K562 (cell line): ENCODE data around the gene KRTAP10-4. TPM values are rescaled to one million over a fixed set of nuclear protein-coding genes. Genes with fewer than 3 reads are reported as not detected.

ENCODE experiments used
- ATAC-seq: fragments of 200-7000 bp; cut with Tn5 transposase; 3 replicates; pipeline ENCODE4 v1.9.1; 2020; ENCODE audit warnings: moderate library complexity
- BruUV-seq: library from RNA; stranded (reverse); fragments of 400-500 nt; replicated peaks from 2 replicates; lab custom pipeline; 2021; lab: Mats Ljungman, UMichigan
- CTCF ChIA-PET: fragments of 300-600 bp; formaldehyde crosslinking; extraction: SDS; loops from one replicate; lab custom pipeline; 2021; ENCODE audit warnings: low intra/inter-chr PET ratio; lab: Yijun Ruan, JAX
- POLR2A ChIA-PET: fragments of 300-600, 350-650 bp; sonication (Branson Sonifier 250); formaldehyde crosslinking; extraction: SDS; loops from one replicate; lab custom pipeline; 2021; ENCODE audit warnings: antibody characterized with exemption, inconsistent platforms; lab: Yijun Ruan, JAX
- DNase-seq, 4 experiments: peaks; one replicate each; pipeline versions ENCODE4 v3.0.0 to v3.0.0-alpha.2; 2011 to 2018; ENCODE audit warnings: low spot score in 3 of 4, mixed read lengths in 3 of 4; ENCODE audit errors: extremely low read depth in 1 of 4
- FAIRE-seq: peaks from 2 replicates; lab custom pipeline; 2011; peaks lifted over from hg19 to GRCh38; lab: Jason Lieb, UNC
- H2AFZ ChIP-seq: 2 replicates; pipeline ENCODE4 v1.6.0; 2011; ENCODE audit warnings: low read depth, low read length, control low read depth, inconsistent platforms
- H3K27ac ChIP-seq: fragments of 200-600 bp; 3 replicates; pipeline ENCODE4 v1.8.0; 2011; ENCODE audit warnings: low read depth, mild to moderate bottlenecking, control low read depth, inconsistent platforms, low read length, moderate library complexity, mixed read lengths; ENCODE audit errors: extremely low read depth
- H3K27me3 ChIP-seq, 2 experiments: fragments of 300-600 bp in 1 of 2; 2 replicates in 1 of 2; 3 replicates in 1 of 2; pipeline versions ENCODE4 v1.6.0 to v1.8.0; 2011; ENCODE audit warnings: inconsistent platforms in 2 of 2, low read length in 2 of 2, mild to moderate bottlenecking in 1 of 2, mixed read lengths in 1 of 2, moderate library complexity in 1 of 2; ENCODE audit not compliant: control insufficient read depth in 2 of 2, insufficient read depth in 2 of 2
- H3K36me3 ChIP-seq: fragments of 300-600 bp; 3 replicates; pipeline ENCODE4 v1.8.0; 2011; ENCODE audit warnings: mild to moderate bottlenecking, low read length, inconsistent platforms; ENCODE audit not compliant: control insufficient read depth, insufficient read depth
- H3K4me1 ChIP-seq, 2 experiments: fragments of 200-600 bp in 1 of 2; replicated peaks in 1 of 2; 2 replicates in 1 of 2; 3 replicates in 1 of 2; pipeline versions ENCODE4 v1.5.1 to v1.8.0; 2011; ENCODE audit warnings: inconsistent platforms in 2 of 2, low read length in 2 of 2, mild to moderate bottlenecking in 1 of 2, mixed read lengths in 1 of 2, moderate library complexity in 1 of 2; ENCODE audit not compliant: control insufficient read depth in 2 of 2, insufficient read depth in 2 of 2
- H3K4me2 ChIP-seq: 2 replicates; pipeline ENCODE4 v1.6.1; 2011; ENCODE audit warnings: low read length, control low read depth, inconsistent platforms, mixed read lengths; ENCODE audit not compliant: insufficient read depth
- H3K4me3 ChIP-seq: fragments of 200-600 bp; sonication (generic), shearing (Covaris generic); 2 replicates; pipeline ENCODE4 v1.5.1; 2016; ENCODE audit warnings: control low read depth, inconsistent platforms
- H3K79me2 ChIP-seq: fragments of 200-600 bp; 3 replicates; pipeline ENCODE4 v1.8.0; 2011; ENCODE audit warnings: low read length, inconsistent platforms; ENCODE audit not compliant: control insufficient read depth, insufficient read depth
- H3K9ac ChIP-seq, 2 experiments: 2 replicates each; pipeline versions ENCODE4 v1.6.0 to v1.6.1; 2011; ENCODE audit warnings: low read depth in 2 of 2, low read length in 2 of 2, control low read depth in 1 of 2, inconsistent platforms in 1 of 2, mild to moderate bottlenecking in 1 of 2, mixed read lengths in 1 of 2; ENCODE audit not compliant: insufficient read depth in 1 of 2
- H3K9me1 ChIP-seq: one replicate; pipeline ENCODE4 v1.6.0; 2011; ENCODE audit warnings: inconsistent platforms, mild to moderate bottlenecking, low read length, moderate library complexity; ENCODE audit not compliant: control insufficient read depth, insufficient read depth
- H3K9me3 ChIP-seq: replicated peaks from 2 replicates; pipeline ENCODE4 v1.5.1; 2011; ENCODE audit warnings: low read depth, low read length, inconsistent platforms; ENCODE audit not compliant: control insufficient read depth, insufficient read depth
- H4K20me1 ChIP-seq: replicated peaks from 2 replicates; pipeline ENCODE4 v1.6.1; 2011; ENCODE audit warnings: low read length, inconsistent platforms, mixed read lengths; ENCODE audit not compliant: control insufficient read depth, insufficient read depth
- ARID1B ChIP-seq: fragments of 450-650 bp; IDR thresholded peaks from 2 replicates; pipeline ENCODE4 v1.6.1; 2016; ENCODE audit warnings: antibody characterized with exemption, mild to moderate bottlenecking, inconsistent platforms
- CAMTA2 ChIP-seq: fragments of 250-450 bp; sonication (Bioruptor Pico); conservative IDR thresholded peaks from 2 replicates; pipeline ENCODE4 v1.5.1; 2022
- CBX1 ChIP-seq: sonication (generic); IDR thresholded peaks from 2 replicates; pipeline ENCODE4 v1.6.1; 2016; ENCODE audit warnings: antibody characterized with exemption, low read depth, mild to moderate bottlenecking
- CC2D1A ChIP-seq: fragments of 450-650 bp; IDR thresholded peaks from 2 replicates; pipeline ENCODE4 v1.6.1; 2017; ENCODE audit warnings: mild to moderate bottlenecking
- ELF4 ChIP-seq: fragments of 450-650 bp; formaldehyde crosslinking; IDR thresholded peaks from 2 replicates; pipeline ENCODE4 v1.4.0; 2022; ENCODE audit warnings: missing genetic modification characterization
- KLF16 ChIP-seq: IDR thresholded peaks from 2 replicates; pipeline ENCODE4 v1.6.1; 2016; ENCODE audit warnings: antibody characterized with exemption
- NFATC3 ChIP-seq: fragments of 450-650 bp; IDR thresholded peaks from 2 replicates; pipeline ENCODE4 v1.6.1; 2017; ENCODE audit warnings: mild to moderate bottlenecking
- POU5F1 ChIP-seq: fragments of 150-350 bp; IDR thresholded peaks from 2 replicates; pipeline ENCODE4 v1.6.1; 2014; ENCODE audit warnings: borderline replicate concordance, low read length, low read depth, mild to moderate bottlenecking; ENCODE audit not compliant: partially characterized antibody
- TAF9B ChIP-seq: fragments of 450-650 bp; IDR thresholded peaks from 2 replicates; pipeline ENCODE4 v1.6.1; 2018; ENCODE audit warnings: mild to moderate bottlenecking; ENCODE audit not compliant: partially characterized antibody
- TRIM28 ChIP-seq: fragments of 450-650 bp; IDR thresholded peaks from 2 replicates; pipeline ENCODE4 v1.6.1; 2017
- ZEB2 ChIP-seq: fragments of 450-650 bp; IDR thresholded peaks from 2 replicates; pipeline ENCODE4 v1.6.1; 2016
- ZNF316 ChIP-seq: fragments of 450-650 bp; IDR thresholded peaks from 2 replicates; pipeline ENCODE4 v1.6.1; 2016
- ZNF436 ChIP-seq: fragments of 250-450, 450-650 bp; sonication (Bioruptor Pico); formaldehyde crosslinking; IDR thresholded peaks from 2 replicates; pipeline ENCODE4 v1.7.0; 2020; ENCODE audit warnings: mild to moderate bottlenecking
- WGBS: fragments of 100-300 bp; shearing (Covaris generic); methylation state at CpG from one replicate; pipeline ENCODE4 v1.1.6; 2016; ENCODE audit warnings: low coverage, mixed read lengths; ENCODE audit not compliant: insufficient coverage; ENCODE audit errors: missing lambda C conversion rate; 5-methylcytosine and 5-hydroxymethylcytosine counted together
- in situ Hi-C: fragments of 300-500 bp; cut with MboI; formaldehyde crosslinking; loops from 4 replicates; pipeline ENCODE4 v1.15.0; 2018; ENCODE audit warnings: inconsistent platforms, mixed read lengths
- intact Hi-C: fragments of 100-400 bp; cut with micrococcal nuclease; formaldehyde crosslinking; loops from 2 replicates; pipeline ENCODE4 v1.14.2; 2022
- polyA plus RNA-seq, 8 experiments: library from polyadenylated mRNA; depleted of rRNA in 4 of 8; stranded (reverse) in 5 of 8; unstranded in 3 of 8; fragments of >200 nt; fragmentation: Nextera tagmentation in 2 of 8; fragmentation: Illumina TruSeq in 1 of 8; extraction: Ambion mirVana in 2 of 8; extraction: Trizol in 1 of 8; gene quantifications; 2 replicates each; pipeline versions ENCODE4 v1.2.1 to v1.2.3, GENCODE V29; 2011 to 2014; ENCODE audit warnings: inconsistent platforms in 1 of 8, missing spikeins in 1 of 8
- total RNA-seq, 7 experiments: library from RNA; depleted of rRNA in 6 of 7; stranded (reverse); fragments of >200 nt in 6 of 7; fragmentation: Illumina TruSeq in 2 of 7; extraction: Trizol in 2 of 7; gene quantifications; 2 replicates each; pipeline versions ENCODE4 v1.2.1 to v1.2.3, GENCODE V29; 2011 to 2021; ENCODE audit warnings: low replicate concordance in 1 of 7
- TF ChIP-seq, protein P1 (sequence below): fragments of 150-350 bp; conservative IDR thresholded peaks from 2 replicates; pipeline ENCODE4 v1.6.1; 2014; ENCODE audit warnings: low read length
- TF ChIP-seq, protein P2 (sequence below), 2 experiments: fragments of 450-650 bp; IDR thresholded peaks; 2 replicates each; pipeline ENCODE4 v1.6.1; 2016; ENCODE audit warnings: mild to moderate bottlenecking in 2 of 2, borderline replicate concordance in 1 of 2, low read depth in 1 of 2, moderate library complexity in 1 of 2

The KRTAP10-4 gene
- total and polyA plus RNA-seq, 9 of the 15 experiments (the other 6 are each of a cell fraction or from before 2014, with no cell fraction given): not detected

GRCh38 chr21:44544566-44544965, 29.0 kb upstream of the KRTAP10-4 start:
- H3K4me1 ChIP-seq: peaks cover 0 to under 1% of the 10 kb centered on the region in 2 experiments; a peak in 2 of 5 replicates
- DNase-seq: no peak
- no peaks in the 10 kb centered on the region for H3K9me1 ChIP-seq
- no peak overlapping the region for H3K27ac ChIP-seq
- no peak overlapping the region for H3K4me3 ChIP-seq
- POLR2A ChIA-PET: no interaction called here
- no peak overlapping the region for H3K9ac ChIP-seq
- no peak for ATAC-seq
- 0% methylated on average over 3 of the region's 3 CpGs for WGBS
- no peak overlapping the region for H2AFZ ChIP-seq
- in situ Hi-C loops (no loop called here), intact Hi-C loops (no loop called here)
- H3K4me2 ChIP-seq: no peak overlapping the region
- no peaks in the 10 kb centered on the region for H4K20me1 ChIP-seq
- H3K27me3 ChIP-seq: peaks cover 0 to 20% of the 10 kb centered on the region in 2 experiments; a peak in 4 of 5 replicates
- CTCF ChIA-PET: no interaction called here
- no TSS peak for BruUV-seq
- H3K9me3 ChIP-seq: no peaks in the 10 kb centered on the region
- H3K36me3 ChIP-seq: no peaks in the 10 kb centered on the region
- no peaks in the 10 kb centered on the region for H3K79me2 ChIP-seq
- FAIRE-seq: no peak
- no peak for TF ChIP-seq ELF4 (CRISPR knock-in tag)
- TF ChIP-seq NFATC3: no peak
- no peak for TF ChIP-seq ZNF436 (CRISPR knock-in tag)
- TF ChIP-seq CAMTA2: no peak
- TF ChIP-seq ZEB2: no peak
- TF ChIP-seq, protein P1, sequence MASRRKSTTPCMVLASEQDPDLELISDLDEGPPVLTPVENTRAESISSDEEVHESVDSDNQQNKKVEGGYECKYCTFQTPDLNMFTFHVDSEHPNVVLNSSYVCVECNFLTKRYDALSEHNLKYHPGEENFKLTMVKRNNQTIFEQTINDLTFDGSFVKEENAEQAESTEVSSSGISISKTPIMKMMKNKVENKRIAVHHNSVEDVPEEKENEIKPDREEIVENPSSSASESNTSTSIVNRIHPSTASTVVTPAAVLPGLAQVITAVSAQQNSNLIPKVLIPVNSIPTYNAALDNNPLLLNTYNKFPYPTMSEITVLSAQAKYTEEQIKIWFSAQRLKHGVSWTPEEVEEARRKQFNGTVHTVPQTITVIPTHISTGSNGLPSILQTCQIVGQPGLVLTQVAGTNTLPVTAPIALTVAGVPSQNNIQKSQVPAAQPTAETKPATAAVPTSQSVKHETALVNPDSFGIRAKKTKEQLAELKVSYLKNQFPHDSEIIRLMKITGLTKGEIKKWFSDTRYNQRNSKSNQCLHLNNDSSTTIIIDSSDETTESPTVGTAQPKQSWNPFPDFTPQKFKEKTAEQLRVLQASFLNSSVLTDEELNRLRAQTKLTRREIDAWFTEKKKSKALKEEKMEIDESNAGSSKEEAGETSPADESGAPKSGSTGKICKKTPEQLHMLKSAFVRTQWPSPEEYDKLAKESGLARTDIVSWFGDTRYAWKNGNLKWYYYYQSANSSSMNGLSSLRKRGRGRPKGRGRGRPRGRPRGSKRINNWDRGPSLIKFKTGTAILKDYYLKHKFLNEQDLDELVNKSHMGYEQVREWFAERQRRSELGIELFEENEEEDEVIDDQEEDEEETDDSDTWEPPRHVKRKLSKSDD: no peak
- TF ChIP-seq TAF9B: no peak
- no peak for TF ChIP-seq CC2D1A
- TF ChIP-seq, protein P2, sequence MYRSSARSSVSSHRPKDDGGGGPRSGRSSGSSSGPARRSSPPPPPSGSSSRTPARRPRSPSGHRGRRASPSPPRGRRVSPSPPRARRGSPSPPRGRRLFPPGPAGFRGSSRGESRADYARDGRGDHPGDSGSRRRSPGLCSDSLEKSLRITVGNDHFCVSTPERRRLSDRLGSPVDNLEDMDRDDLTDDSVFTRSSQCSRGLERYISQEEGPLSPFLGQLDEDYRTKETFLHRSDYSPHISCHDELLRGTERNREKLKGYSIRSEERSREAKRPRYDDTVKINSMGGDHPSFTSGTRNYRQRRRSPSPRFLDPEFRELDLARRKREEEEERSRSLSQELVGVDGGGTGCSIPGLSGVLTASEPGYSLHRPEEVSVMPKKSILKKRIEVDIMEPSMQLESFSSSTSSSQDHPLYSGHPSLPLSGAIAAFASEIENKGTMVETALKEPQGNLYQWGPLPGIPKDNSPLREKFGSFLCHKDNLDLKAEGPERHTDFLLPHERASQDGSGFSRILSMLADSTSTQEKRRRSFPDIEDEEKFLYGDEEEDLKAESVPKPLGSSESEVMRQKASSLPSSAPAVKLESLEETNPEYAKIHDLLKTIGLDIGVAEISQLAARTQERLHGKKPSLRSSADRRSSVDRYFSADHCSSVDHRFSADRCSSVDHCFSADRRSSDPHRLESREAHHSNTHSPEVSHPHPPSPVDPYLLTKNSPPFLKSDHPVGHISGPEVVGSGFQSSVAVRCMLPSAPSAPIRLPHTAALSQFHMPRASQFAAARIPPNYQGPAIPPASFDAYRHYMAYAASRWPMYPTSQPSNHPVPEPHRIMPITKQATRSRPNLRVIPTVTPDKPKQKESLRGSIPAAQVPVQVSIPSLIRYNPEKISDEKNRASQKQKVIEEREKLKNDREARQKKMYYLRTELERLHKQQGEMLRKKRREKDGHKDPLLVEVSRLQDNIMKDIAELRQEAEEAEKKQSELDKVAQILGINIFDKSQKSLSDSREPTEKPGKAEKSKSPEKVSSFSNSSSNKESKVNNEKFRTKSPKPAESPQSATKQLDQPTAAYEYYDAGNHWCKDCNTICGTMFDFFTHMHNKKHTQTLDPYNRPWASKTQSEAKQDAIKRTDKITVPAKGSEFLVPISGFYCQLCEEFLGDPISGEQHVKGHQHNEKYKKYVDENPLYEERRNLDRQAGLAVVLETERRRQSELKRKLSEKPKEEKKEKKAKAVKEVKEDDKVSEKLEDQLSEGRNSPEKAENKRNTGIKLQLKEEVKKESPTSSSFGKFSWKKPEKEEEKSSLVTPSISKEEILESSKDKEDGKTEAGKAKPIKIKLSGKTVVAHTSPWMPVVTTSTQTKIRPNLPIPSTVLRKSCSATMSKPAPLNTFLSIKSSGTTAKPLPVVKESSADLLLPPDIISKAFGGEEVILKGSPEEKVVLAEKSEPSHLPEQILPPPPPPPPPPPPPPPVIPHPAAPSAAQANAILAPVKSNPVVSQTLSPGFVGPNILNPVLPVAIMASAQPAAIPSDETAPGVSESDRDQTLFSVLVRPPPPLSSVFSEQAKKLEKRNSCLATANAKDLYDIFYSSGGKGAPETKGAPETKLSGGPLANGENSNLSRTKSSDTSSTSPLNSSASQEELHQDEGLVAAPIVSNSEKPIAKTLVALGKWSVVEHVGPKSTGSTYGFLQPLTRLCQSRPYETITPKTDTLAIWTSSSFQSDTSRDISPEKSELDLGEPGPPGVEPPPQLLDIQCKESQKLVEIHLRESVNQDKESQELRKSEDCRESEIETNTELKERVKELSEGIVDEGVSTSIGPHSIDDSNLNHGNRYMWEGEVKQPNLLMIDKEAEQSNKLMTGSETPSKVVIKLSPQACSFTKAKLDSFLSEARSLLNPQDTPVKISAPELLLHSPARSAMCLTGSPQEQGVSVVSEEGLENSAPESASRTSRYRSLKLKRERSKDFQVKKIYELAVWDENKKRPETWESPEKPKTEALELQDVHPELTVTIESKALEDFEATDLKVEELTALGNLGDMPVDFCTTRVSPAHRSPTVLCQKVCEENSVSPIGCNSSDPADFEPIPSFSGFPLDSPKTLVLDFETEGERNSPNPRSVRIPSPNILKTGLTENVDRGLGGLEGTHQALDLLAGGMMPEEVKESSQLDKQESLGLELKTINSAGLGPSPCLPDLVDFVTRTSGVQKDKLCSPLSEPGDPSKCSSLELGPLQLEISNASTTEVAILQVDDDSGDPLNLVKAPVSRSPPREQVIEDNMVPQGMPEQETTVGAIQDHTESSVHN (IDR thresholded peaks at IDR 0.05; ENCODE audit: borderline replicate concordance in 1 of 2, low read depth in 1 of 2): no peak
- TF ChIP-seq KLF16: no peak
- TF ChIP-seq CBX1: no peak
- TF ChIP-seq ZNF316: no peak
- TF ChIP-seq POU5F1: no peak
- TF ChIP-seq ARID1B: no peak
- TF ChIP-seq TRIM28: no peak
